Progenitor cell of endocrine pancreas (in vitro differentiated cells): ENCODE measurements around the gene IFIT5. TPM values are rescaled to one million over a fixed set of nuclear protein-coding genes. Genes with fewer than 3 reads are reported as not detected.

ENCODE experiments used
- DNase-seq: peaks from one replicate; pipeline ENCODE4 v3.0.0; 2021; ENCODE audit warnings: low spot score; ENCODE audit not compliant: unreplicated experiment
- H3K27ac Mint-ChIP-seq: 2 replicates; pipeline ENCODE4 v1.8.0; 2021; ENCODE audit warnings: mild to moderate bottlenecking, moderate library complexity, mixed read lengths
- H3K27me3 Mint-ChIP-seq: 2 replicates; pipeline ENCODE4 v1.8.0; 2021; ENCODE audit warnings: mixed read lengths
- H3K36me3 Mint-ChIP-seq: 2 replicates; pipeline ENCODE4 v1.8.0; 2022; ENCODE audit warnings: mixed read lengths; ENCODE audit not compliant: insufficient read depth
- H3K4me1 Mint-ChIP-seq: 2 replicates; pipeline ENCODE4 v1.8.0; 2021; ENCODE audit warnings: low read depth, mixed read lengths
- H3K4me3 Mint-ChIP-seq: 2 replicates; pipeline ENCODE4 v1.8.0; 2021; ENCODE audit warnings: low read depth, mild to moderate bottlenecking, moderate library complexity, mixed read lengths
- H3K9me3 Mint-ChIP-seq: 2 replicates; pipeline ENCODE4 v1.8.0; 2021; ENCODE audit warnings: low read depth, mixed read lengths
- total RNA-seq: library from RNA; stranded (reverse); gene quantifications from 2 replicates; pipeline ENCODE4 v1.2.1, GENCODE V29; 2021
- TF ChIP-seq, protein P1 (sequence below): fragments of 200-600 bp; sonication (generic); IDR thresholded peaks from one replicate; pipeline ENCODE4 v1.5.0; 2021; ENCODE audit warnings: antibody characterized with exemption, mild to moderate bottlenecking; ENCODE audit not compliant: unreplicated experiment

The IFIT5 gene
- total RNA-seq, 1 donor from 2014 or later: 6.0 TPM

DNA sequence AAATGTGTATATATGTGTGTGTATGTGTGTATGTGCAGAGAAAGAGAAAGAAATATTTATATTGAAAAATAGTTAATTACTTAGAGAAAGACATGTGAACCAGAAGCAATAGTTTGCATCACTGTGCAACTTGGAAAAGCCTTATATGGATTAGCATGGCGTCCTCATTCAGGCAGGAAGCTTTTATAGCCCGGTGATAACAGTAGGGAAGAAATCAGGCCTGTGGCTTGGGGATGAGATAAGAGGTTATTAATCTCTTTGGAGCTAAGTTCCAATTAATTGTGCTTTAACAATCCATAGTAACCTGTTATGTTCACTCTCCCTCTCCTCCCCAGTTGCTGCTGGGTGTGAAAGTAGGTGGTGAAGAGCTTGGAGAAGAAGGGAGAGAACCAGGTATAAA lies 36.5 kb downstream of the IFIT5 start:
- Mint-ChIP-seq H3K27ac (peak overlapping the region; percentile 61), H3K9me3 (peaks cover 15% of the 10 kb centered on the region), H3K27me3 (peaks cover 3% of the 10 kb centered on the region)

DNA sequence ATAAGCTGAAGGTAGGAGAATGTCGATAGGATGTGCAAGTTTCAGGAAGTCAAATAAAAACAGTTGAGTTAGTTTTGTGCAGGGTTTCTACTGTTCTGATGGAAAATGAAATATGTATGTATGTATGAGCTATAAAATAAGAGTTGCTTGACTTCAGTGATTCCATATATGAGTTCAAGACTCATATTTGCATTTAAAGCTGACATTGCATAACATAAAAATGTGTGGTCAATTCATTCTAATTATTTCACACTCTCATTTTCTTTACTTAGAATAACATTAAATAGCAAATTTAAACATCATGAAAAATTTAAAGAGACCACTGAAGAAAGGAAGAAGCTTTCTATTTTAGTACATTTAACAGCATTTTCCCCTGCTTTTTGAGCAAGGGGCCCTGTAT lies 37.8 kb downstream of the IFIT5 start:
- DNase-seq: no peak
- peaks cover 9% of the 10 kb centered on the region for H3K36me3 Mint-ChIP-seq
- H3K9me3 Mint-ChIP-seq: peaks cover 5% of the 10 kb centered on the region
- peaks cover 5% of the 10 kb centered on the region for H3K4me1 Mint-ChIP-seq
- TF ChIP-seq, protein P1, sequence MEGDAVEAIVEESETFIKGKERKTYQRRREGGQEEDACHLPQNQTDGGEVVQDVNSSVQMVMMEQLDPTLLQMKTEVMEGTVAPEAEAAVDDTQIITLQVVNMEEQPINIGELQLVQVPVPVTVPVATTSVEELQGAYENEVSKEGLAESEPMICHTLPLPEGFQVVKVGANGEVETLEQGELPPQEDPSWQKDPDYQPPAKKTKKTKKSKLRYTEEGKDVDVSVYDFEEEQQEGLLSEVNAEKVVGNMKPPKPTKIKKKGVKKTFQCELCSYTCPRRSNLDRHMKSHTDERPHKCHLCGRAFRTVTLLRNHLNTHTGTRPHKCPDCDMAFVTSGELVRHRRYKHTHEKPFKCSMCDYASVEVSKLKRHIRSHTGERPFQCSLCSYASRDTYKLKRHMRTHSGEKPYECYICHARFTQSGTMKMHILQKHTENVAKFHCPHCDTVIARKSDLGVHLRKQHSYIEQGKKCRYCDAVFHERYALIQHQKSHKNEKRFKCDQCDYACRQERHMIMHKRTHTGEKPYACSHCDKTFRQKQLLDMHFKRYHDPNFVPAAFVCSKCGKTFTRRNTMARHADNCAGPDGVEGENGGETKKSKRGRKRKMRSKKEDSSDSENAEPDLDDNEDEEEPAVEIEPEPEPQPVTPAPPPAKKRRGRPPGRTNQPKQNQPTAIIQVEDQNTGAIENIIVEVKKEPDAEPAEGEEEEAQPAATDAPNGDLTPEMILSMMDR: no peak
- no peak overlapping the region for H3K4me3 Mint-ChIP-seq
- H3K27ac Mint-ChIP-seq: no peak overlapping the region
- H3K27me3 Mint-ChIP-seq: peaks cover 3% of the 10 kb centered on the region

More for the DNA sequence above, 36.5 kb downstream of the IFIT5 start:
- H3K4me1 Mint-ChIP-seq: peaks cover 5% of the 10 kb centered on the region
- TF ChIP-seq, protein P1: no peak
- DNase-seq: no peak
- H3K36me3 Mint-ChIP-seq: peaks cover 17% of the 10 kb centered on the region
- H3K4me3 Mint-ChIP-seq: no peak overlapping the region

DNA sequence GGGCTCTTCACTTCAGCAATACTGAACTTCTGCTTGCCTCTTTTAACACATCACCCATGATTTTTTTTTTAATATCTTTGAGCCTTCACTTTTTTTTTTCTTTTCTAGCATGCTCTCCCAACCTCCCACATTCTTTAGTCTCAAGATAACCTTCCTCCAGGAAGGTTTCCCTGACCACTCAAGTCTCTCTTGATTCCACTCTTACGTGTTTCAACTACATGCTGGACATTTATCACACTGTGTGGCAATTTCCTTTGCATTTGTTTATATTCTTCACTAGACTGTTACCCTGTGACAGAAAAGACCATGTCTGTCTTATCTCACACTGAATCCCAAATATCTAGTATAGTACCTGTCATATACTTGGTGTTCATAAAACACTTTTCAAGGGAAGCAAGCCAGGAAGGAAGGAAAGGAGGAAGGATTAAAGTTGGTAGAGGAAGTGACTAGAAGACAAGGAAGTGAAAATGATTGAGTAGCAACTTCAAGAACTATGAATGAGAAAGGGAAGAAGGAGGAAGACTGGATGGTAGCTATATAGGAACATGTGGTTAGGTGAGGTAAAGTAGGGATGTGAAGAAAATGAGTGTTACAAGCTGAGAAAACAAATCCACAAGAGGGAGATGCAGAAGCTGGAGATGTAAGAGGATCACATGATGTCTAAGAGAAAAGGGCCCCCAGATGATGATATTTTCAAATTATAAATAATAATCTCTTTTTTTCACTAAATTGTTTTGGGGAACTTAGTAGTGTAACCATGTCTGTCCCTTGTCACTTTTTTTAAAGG lies 40.4 kb downstream of the IFIT5 start:
- Mint-ChIP-seq H3K27me3 (no peaks in the 10 kb centered on the region), H3K9me3 (no peaks in the 10 kb centered on the region), H3K27ac (no peak overlapping the region), H3K36me3 (peaks cover 2% of the 10 kb centered on the region), H3K4me3 (no peak overlapping the region), H3K4me1 (peaks cover 3% of the 10 kb centered on the region)
- DNase-seq: no peak
- TF ChIP-seq, protein P1: no peak

DNA sequence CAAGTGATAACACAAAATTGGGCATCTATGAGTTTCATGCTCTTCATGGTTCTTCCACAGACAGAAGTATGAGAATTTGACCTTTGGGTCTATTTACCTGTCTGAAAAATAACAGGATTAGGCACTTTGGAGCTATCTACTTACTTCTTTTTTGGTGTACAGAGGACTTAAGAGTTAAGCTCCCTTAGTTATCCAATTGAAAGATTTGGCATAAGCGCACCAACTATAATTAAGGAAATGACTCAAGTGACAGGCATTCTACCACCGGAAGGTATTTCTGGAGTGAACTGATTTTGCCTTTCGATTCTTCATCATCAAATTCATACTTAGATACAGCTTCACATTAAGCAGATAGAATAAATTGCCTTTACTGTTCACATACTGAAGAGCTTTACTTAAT lies 43.9 kb downstream of the IFIT5 start:
- no peaks in the 10 kb centered on the region for H3K9me3 Mint-ChIP-seq
- peaks cover 5% of the 10 kb centered on the region for H3K4me1 Mint-ChIP-seq
- DNase-seq: no peak
- H3K27me3 Mint-ChIP-seq: no peaks in the 10 kb centered on the region
- TF ChIP-seq, protein P1: no peak
- peaks cover 3% of the 10 kb centered on the region for H3K36me3 Mint-ChIP-seq
- no peak overlapping the region for H3K4me3 Mint-ChIP-seq
- no peak overlapping the region for H3K27ac Mint-ChIP-seq

- DNase-seq: no peak
- TF ChIP-seq, protein P1: no peak
- H3K27ac Mint-ChIP-seq: no peak overlapping the region
- no peak overlapping the region for H3K4me3 Mint-ChIP-seq
- H3K4me1 Mint-ChIP-seq: peaks cover 8% of the 10 kb centered on the region
- H3K9me3 Mint-ChIP-seq: no peaks in the 10 kb centered on the region
- peaks cover 3% of the 10 kb centered on the region for H3K36me3 Mint-ChIP-seq
- H3K27me3 Mint-ChIP-seq: no peaks in the 10 kb centered on the region
Observed at GRCh38 chr10:89458784-89459183, 44.4 kb downstream of the IFIT5 start.
